Measurements from ENCODE around the gene CHD9.
A peak's percentile ranks its signal among the peaks of the same experiment; 100 is the strongest.
"Not testable (repeated sequence)": the region's sequence is repeated elsewhere in the genome, so short reads cannot be mapped to it uniquely, and the experiment has no call there.

The CHD9 gene

DNA sequence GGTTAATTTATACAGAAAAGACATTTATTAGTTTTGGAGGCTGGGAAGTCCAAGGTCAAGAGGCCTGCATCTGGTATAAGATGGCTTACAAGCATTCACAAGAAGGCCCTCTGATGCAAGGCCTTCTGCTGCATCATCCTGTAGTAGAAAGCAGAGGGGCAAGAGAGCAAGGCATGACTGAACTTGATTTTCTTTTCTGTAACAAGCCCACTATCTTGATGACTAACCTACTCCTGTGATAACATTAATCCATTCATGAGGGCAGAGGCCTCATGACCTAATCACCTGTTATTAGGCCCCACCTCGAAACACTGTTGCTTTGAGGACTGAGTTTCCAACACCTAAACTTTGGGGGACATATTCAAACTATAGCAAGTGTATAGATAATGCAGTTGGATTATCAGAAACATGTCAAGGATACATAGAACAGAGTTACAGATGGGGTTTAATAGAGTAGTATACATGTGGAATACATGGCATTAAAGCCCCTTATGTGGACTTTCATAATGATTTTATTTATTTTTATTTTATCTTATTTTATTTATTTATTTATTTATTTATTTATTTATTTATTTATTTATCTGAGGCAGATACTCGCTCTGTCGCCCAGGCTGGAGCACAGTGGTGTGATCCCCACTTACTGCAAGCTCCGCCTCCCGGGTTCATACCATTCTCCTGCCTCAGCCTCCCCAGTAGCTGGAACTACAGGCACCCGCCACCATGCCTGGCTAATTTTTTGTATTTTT is 88.2 kb downstream of the CHD9 start:
- DNase-seq: no peak

DNA sequence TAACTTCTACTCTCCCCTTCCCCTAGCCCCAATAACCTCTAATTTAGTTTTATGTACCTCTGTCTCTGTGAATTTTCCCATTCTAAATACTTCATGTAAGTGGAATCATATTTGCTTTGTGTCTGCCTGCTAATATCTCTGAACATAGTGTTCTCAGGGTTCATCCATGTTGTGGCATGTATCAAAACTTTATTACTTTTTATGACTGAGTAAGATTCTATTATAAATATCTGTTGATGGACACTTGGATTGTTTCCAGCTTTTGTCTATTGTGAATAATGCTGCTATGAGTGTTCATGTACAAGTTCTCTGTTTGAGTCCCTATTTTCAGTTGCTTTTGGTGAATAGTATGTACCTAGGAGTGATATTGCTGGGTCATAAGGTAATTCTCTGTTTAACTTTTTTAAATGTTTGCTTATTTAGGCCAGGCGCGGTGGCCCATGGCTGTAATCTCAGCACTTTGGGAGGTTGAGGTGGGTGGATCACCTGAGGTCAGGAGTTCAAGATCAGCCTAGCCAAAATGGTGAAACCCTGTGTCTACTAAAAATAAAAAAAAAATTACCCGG is 92.8 kb downstream of the CHD9 start:
- DNase-seq: no peak

- DNase-seq: no peak
Observed at GRCh38 chr16:53150769-53151168, 96.0 kb downstream of the CHD9 start.

DNA sequence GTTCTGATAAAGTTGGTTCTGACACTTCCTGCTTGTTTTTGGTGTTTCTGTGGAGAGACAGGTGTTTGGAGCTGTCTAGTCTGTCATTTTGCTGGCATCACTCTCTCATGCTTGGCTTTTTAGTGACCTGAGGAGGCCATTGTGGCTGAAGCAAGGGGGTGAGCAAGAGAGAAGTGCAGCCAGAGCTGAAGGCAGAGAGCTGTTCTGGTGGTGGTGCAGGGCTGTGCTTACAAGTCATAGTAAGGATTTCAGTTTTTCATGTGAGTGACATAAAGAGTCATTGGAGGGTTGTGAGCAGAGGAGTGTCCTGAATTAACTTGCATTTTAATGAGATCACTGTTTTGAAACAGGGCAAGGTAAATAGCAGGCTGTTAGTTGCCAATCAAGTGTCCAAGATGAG is 97.5 kb downstream of the CHD9 start:
- DNase-seq: no peak

GRCh38 chr16:53153130-53153529 is 98.3 kb downstream of the CHD9 start:
- no peak for DNase-seq

GRCh38 chr16:53154513-53154912 is 99.7 kb downstream of the CHD9 start:
- peak in 1 of 2 experiments; percentile 8 for DNase-seq

DNA sequence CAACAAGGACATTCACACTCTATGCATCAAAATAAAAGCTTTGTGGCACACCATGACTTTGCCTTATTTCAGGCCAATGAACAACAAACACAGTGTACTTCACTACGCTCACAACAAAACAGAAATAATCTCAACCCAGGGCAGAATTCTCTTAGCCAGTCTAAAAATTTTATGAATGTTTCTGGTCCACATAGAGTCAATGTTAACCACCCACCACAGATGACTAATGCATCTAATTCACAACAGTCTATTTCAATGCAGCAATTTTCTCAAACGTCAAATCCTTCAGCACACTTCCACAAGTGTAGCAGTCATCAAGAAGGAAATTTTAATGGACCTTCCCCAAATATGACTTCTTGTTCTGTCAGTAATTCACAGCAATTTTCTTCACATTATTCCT is 101.7 kb downstream of the CHD9 start:
- DNase-seq: no peak

GRCh38 chr16:53159781-53160436 is 105.1 kb downstream of the CHD9 start:
- peak; percentile 13 to 46 for DNase-seq

DNA sequence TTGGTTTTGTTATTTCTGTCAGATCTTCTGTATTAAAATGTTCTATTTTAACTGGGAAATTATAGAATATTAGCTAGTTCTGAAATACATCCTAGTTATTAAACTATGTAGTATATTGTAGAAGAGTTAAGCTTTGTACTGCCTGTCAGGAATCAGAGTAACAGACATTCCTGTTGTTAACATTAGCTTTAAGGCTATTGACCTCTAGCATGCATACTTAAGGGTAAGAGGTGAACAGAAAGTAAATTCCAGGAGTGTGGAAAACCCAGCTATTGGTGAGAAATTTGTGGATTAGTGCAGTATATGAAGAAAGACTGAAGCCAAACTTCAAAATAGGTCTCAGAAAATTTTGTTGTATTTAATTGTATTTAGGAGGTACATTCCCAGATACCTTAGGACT is 111.3 kb downstream of the CHD9 start:
- DNase-seq: no peak

- no peak for DNase-seq
Observed at GRCh38 chr16:53168744-53169143, 114.0 kb downstream of the CHD9 start.

GRCh38 chr16:53172517-53172916 is 117.7 kb downstream of the CHD9 start:
- no peak for DNase-seq

DNA sequence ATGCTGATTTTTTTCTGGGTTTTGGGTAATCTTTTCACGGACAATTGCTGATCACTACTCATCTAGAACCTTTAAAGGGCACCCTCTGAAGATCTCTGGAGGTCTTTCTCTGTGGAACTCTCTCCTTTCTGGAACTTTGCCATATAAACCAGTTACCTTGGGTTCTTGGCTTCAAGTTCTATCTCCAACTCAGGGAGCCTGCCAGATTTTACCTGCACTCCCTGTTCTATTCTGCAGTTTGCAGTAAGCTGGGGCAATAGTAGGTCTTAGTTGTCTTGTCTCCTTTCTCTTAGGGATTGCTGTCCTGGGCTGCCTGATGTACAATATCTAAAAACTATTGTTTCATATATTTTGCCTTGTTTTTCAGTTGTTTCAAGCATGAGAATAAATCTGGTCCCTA is 120.3 kb downstream of the CHD9 start:
- DNase-seq: no peak

- DNase-seq: no peak
Observed at GRCh38 chr16:53176434-53176833, 121.6 kb downstream of the CHD9 start.

DNA sequence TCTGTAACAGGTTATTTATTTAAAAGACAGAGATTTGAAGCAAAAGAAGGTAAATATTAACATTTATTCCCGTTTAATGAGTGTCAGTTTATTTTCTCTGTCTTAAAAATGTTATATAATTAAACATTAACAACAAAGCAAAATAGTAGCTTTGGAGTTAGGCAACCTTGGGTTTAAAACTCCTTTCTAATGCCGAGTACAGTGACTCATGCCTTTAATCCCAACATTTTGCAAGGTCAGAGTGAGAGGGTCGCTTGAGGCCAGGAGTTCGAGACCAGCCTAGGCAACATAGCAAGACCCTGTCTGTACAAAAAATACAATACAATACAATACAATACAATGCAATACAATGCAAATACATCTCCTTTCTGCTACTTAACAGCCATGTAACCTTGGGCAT is 128.7 kb downstream of the CHD9 start:
- DNase-seq: no peak

DNA sequence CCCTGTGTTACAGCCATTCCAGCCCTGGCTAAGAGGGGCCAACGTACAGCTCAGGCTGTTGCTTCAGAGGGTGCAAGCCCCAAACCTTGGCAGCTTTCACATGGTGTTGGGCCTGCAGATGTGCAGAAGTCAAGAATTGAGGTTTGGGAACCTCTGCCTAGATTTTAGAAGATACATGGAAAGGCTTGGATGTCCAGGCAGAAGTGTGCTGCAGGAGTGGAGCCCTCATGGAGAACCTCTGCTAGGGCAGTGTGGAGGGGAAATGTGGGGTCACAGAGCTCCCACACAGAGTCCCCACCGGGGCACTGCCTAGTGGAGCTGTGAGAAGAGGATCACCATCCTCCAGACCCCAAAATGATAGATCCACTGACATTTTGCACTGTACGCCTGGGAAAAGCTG is 130.9 kb downstream of the CHD9 start:
- DNase-seq: not testable (repeated sequence)

DNA sequence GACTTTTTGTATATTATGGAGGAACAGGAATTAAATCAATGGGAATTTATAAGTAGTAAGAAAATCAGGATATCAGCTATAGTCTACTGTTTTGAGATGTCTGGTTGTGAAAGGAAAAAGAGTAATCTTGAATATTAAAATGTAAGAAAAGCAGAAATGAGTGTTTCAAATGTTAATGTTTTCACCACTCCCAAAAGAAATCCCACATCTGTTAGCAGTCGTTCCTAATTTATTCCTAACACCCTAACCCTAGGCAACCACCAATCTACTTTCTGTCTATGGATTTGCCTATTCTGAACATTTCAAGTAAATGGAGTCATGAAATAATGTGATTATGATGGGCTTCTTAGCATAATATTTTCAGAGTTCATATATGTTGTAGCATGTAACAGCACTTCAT is 133.0 kb downstream of the CHD9 start:
- DNase-seq: no peak

- no peak for DNase-seq
Observed at GRCh38 chr16:53191413-53191812, 136.6 kb downstream of the CHD9 start.

DNA sequence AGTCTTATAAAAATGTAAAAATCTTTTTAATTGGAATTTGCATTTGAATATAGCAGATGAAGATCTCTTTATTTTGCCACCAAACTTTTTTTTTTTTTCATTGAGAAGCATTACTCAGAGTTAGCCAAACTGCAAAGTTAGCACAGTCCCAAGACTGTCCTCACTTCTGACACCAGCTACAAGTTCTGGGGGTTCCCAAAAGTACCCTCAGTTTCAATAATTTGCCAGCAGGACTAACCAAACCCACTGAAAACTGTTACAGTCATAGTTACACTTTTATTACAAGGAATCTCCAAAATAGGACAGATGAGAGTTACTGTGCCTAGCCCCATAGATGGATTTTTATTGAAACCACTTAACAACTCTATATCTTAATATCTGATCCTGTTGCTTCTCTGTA is 144.1 kb downstream of the CHD9 start:
- DNase-seq: no peak

DNA sequence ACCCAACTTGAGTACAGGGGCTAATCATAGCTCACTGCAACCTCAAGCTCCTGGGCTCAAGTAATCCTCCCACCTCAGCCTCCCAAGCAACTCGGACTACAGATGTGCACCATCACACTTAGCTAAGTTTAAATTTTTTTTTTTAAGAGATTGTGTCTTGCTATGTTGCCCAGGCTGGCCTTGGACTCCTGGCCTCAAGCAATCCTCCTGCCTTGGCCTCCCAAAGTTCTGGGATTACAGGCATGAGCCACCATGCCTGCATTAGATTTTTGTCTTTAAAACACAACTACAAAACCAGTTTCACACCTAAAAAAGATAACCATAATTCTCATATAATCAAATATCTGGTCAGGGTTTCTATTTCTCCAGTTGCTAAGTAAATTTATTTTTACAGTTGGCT is 147.1 kb downstream of the CHD9 start:
- no peak for DNase-seq

DNA sequence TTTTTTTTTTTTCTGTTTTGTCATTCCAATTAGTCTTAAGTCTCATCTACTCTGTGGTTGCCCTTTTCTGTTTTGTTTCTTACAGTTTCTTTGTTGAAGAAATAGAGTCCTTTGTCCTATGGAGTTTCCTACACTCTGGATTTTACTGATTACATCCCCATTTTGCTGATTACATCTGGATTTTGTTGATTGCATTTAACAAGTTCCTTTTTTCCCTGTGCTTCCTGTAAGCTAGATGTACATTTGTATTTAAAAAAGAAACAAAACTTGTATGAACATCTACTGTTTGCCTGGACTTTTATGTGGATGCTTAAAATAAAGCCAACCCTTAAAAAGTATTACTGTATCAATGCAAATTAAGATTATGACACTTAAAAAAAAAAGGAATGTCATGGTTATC is 147.6 kb downstream of the CHD9 start:
- DNase-seq: no peak

GRCh38 chr16:53207810-53208752 is 153.3 kb downstream of the CHD9 start:
- DNase-seq: peak; percentile 80 to 81

DNA sequence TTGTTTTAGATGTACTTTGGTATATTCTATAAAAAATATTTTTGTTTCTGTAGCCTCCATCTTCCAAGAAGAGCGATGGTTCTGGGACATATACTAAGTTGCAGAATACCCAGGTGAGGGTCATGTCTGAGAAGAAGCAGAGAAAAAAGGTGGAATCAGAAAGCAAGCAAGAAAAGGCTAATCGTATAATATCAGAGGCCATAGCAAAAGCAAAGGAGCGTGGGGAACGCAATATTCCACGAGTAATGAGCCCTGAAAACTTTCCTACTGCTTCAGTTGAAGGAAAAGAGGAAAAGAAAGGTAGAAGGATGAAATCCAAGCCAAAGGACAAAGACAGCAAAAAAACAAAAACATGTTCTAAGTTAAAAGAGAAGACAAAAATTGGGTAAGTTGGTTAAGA is 154.6 kb downstream of the CHD9 start:
- no peak for DNase-seq

DNA sequence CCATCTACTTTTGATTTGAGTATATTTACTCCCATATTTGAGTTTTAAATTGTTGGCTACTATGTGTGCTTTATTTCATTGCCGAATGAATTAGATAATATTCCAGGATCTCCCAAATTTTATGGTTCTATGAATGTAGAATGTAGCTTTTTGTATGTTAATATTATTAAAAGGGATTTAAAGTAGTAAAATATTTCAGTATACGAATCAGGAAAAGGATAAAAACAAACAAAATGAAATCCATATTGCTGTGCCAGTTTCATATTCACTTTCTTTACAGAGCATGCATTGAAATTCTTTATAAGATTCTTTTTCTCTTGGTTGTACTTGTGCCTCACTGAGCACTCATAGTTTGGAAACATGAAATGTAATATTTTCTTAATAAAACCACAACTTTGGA is 155.1 kb downstream of the CHD9 start:
- no peak for DNase-seq
